ENCODE measurements around the gene RSRP1.
"Not testable (repeated sequence)": the region's sequence is repeated elsewhere in the genome, so short reads cannot be mapped to it uniquely, and the experiment has no call there.

Gene RSRP1

GRCh38 chr1:25257196-25257595 is 9.9 kb upstream of the RSRP1 start:
- no peak for DNase-seq (ENCODE audit: low read depth in 2 of 2)

GRCh38 chr1:25256578-25256965 is 9.3 kb upstream of the RSRP1 start:
- no peak for DNase-seq (ENCODE audit: low read depth in 2 of 2)

GRCh38 chr1:25255706-25256577 is 8.7 kb upstream of the RSRP1 start:
- no peak for DNase-seq (ENCODE audit: low read depth in 2 of 2)

DNA sequence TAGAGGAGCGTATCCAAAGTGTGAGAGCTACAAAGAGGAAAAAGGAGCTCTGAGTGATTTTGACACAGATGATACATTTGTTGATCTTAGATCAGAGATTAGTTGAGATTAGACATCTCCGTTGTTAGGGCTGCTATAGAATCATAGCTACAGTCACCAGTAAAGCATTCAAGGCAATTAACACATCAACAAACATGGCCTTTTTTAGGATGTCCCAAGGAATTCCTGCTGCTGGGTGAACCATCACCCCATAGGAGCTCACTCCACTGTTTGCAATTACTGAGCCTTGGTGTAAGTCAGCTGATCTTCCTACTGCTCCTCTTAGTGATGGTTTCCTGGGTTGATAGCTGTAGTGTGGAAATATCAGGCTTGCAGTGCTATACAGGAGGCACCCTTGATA is 6.7 kb upstream of the RSRP1 start:
- no peak for DNase-seq (ENCODE audit: low read depth in 2 of 2)

- no peak for DNase-seq (ENCODE audit: low read depth in 2 of 2)
Observed at GRCh38 chr1:25247829-25248754, 838 bp upstream of the RSRP1 start.

- DNase-seq (ENCODE audit: low read depth in 2 of 2): no peak
Observed at GRCh38 chr1:25246600-25247023, 642 bp downstream of the RSRP1 start.

DNA sequence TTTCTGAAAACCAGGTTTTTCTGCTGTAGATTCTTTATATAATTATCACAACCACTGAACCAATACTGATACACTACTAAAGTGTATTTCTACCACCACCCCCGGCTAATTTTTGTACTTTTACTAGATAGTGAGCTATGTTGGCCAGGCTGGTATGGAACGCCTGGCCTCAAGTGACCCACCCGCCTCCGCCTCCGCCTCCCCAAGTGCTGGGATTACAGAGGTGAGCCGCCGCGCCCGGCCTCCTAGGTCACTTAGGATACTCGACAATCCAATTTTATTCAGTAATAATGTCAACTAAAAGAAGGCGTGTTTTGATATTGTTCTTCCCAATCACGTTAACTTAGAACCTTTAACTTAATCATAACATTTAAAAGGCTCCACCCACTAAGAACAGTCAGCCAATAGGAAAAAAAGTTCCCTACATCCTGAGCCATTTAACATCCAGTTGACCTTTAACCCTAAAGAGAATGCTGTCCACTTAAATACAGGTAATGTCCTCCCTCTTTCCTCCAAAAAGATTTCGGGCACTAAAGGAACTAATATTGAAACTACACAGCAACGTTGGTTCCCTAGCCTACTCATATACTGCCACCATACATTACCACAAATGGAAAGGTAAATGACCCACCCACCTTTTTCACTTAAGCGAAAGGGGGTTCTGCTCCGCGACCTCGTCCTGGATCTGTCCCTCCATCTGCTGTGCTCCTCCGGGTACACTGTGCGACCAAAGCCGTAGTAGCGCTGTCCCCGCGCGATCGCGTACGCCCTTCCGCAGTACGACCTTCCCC is 1.2 kb downstream of the RSRP1 start:
- no peak for DNase-seq (ENCODE audit: low read depth in 2 of 2)

- no peak for DNase-seq (ENCODE audit: low read depth in 2 of 2)
Observed at GRCh38 chr1:25245393-25245792, 1.9 kb downstream of the RSRP1 start.

DNA sequence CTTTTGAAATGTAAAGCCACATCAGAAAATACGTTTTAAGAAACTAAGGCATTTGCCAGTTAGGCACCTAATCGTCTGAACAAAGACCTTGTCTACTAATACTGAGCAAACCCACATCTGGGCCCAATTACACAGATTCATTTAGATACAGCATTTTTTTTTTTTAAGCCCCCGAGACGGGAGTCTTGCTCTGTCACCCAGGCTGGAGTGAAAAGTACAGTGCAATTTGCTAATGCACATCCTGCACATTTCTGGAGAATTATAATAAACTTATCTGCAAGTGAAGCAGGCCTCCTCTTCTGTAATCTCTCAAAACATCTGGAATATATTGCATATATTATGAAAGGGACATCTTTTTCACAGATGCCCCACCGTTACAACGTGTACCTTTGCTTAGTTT is 3.3 kb downstream of the RSRP1 start:
- DNase-seq (ENCODE audit: low read depth in 2 of 2): no peak

GRCh38 chr1:25239681-25240541 is 7.3 kb downstream of the RSRP1 start:
- peak; percentile 66 to 69 for DNase-seq (ENCODE audit: low read depth in 2 of 2)

GRCh38 chr1:25238046-25238445 is 9.2 kb downstream of the RSRP1 start:
- no peak for DNase-seq (ENCODE audit: low read depth in 2 of 2)

GRCh38 chr1:25236261-25236660 is 11.0 kb downstream of the RSRP1 start:
- DNase-seq (ENCODE audit: low read depth in 2 of 2): not testable (repeated sequence)

DNA sequence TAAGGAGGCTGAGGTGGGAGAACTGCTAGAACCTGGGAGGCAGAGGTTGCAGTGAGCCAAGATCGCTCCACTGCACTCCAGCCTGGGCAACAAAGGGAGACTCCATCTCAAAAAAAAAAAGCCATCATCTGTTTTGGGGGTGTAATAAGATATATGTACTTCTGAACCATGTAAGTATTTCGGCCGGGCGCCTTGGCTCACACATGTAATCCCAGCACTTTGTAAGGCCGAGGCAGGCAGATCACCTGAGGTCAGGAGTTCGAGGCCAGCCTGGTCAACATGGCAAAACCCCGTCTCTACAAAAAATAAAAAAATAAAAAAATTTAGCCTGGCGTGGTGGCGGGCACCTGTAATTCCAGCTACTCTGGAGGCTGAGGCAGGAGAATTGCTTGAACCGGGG is 11.8 kb downstream of the RSRP1 start:
- not testable (repeated sequence) for DNase-seq (ENCODE audit: low read depth in 2 of 2)

DNA sequence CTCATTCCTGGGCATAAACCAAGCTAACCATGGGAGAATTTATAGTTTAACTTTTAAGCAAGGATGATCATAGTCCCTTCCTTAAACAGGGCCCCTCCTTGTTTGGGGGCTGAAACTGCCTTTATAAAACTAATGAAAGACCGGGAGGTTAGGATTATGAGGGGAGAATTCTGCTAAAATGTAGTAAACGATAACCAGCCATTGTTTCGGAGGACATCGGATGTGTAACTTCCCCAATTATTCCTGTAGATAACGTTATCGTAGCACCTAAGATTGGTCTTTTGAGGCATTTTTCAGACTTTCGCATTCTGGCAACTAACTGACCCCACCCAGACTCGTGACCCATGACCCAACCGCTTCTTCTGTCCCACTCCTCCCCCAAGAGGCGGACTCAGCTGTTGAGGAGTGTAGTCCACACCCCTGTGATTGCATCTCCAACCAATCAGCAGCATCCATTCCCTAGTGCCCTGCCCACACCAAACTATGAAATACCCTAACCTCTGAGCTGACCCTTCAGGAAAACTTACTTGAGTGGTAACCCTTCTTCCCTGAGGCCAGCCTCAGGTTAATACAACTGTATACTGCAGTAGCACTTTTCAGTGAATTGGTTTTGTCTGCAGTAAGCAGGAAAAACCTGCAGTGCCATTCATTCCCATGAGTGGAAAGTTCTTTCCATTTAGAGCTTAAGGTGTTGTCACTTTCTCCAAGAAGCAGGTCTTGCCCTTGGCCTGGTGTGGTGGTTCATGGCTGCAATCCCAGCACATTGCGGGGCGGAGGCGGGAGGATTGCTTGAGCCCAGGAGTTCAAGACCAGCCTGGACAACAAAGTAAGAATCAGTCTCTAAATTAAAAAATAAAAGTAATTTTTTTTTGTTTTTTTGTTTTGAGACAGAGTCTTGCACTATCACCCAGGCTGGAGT is 14.1 kb downstream of the RSRP1 start:
- DNase-seq (ENCODE audit: low read depth in 2 of 2): no peak

GRCh38 chr1:25232027-25232865 is 15.0 kb downstream of the RSRP1 start, which contains the start of gene SYF2:
TSS of gene SYF2 (minus strand) at chr1:25232502. CDS start at chr1:25232467, 35 bp downstream.
- DNase-seq (ENCODE audit: low read depth in 2 of 2): peak; percentile 84 to 86

- no peak for DNase-seq (ENCODE audit: low read depth in 2 of 2)
Observed at GRCh38 chr1:25223471-25223870, 23.8 kb downstream of the RSRP1 start.

GRCh38 chr1:25222606-25223005 is 24.6 kb downstream of the RSRP1 start:
- no peak for DNase-seq (ENCODE audit: low read depth in 2 of 2)

DNA sequence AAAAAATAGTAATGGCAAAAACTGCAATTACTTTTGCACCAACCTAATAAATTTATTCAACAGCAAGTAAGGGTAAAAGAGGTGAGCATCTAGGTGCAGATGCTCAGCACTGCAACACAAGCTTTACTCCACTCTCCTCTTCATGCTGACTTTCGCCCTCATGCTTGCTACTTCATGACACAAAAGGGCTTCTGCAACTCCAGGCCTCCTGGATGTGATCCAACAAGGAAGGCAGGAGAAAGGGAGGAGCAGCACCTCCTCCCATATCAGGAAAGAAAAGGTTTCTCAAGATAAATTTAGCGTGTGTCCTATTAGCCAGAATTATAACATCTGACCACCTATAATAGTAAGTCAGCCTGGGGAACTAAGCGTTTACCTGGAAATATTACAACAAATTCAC is 26.6 kb downstream of the RSRP1 start:
- no peak for DNase-seq (ENCODE audit: low read depth in 2 of 2)
